Spleen (tissue), 7 donors: ENCODE results near the gene CAPN11.
"Not testable (repeated sequence)": the region's sequence is repeated elsewhere in the genome, so short reads cannot be mapped to it uniquely, and the experiment has no call there.

Experiments
- POLR2A ChIP-seq, 3 donors: fragments of 450-650 bp; IDR thresholded peaks; one replicate each; pipeline ENCODE4 v1.5.1; 2017; ENCODE audit warnings: antibody characterized with exemption in 3 of 3, mild to moderate bottlenecking in 1 of 3
- TF ChIP-seq, protein P1 (sequence below), 11 experiments: fragments of 200-600 bp in 7 of 11; fragments of 450-650 bp in 4 of 11; sonication (generic) in 4 of 11; IDR thresholded peaks in 8 of 11; conservative IDR thresholded peaks in 3 of 11; 1 replicate in 7 of 11; 2 replicates in 4 of 11; pipeline versions ENCODE4 v1.4.0 to v1.8.0; 2016 to 2021; ENCODE audit warnings: antibody characterized with exemption in 11 of 11, inconsistent platforms in 4 of 11, mild to moderate bottlenecking in 1 of 11
- donor health status: DM: no; HTN: no; CAD: no; lungs with moderate emphysema.
- donor health status: DM: no; HTN: no; CAD: no.
- donor health status: DM: no; HTN: no; CAD: no.

DNA sequence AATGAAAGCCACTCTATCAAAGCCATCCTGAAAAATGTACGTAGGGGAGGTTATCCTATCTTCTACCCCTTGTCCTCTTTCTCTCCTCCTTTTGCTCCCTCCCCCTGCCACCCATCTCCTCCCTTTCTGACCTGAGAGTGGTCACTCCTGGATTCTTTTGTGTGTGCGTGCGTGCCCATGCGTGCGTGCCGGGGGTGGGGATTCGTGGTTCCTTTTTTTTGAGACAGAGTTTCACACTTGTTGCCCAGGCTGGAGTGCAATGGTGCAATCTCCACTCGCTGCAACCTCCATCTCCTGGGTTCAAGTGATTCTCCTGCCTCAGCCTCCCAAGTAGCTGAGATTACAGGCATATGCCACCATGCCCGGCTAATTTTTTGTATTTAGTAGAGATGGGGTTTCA, 72.8 kb downstream of the CAPN11 start:
- TF ChIP-seq, protein P1, sequence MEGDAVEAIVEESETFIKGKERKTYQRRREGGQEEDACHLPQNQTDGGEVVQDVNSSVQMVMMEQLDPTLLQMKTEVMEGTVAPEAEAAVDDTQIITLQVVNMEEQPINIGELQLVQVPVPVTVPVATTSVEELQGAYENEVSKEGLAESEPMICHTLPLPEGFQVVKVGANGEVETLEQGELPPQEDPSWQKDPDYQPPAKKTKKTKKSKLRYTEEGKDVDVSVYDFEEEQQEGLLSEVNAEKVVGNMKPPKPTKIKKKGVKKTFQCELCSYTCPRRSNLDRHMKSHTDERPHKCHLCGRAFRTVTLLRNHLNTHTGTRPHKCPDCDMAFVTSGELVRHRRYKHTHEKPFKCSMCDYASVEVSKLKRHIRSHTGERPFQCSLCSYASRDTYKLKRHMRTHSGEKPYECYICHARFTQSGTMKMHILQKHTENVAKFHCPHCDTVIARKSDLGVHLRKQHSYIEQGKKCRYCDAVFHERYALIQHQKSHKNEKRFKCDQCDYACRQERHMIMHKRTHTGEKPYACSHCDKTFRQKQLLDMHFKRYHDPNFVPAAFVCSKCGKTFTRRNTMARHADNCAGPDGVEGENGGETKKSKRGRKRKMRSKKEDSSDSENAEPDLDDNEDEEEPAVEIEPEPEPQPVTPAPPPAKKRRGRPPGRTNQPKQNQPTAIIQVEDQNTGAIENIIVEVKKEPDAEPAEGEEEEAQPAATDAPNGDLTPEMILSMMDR (IDR thresholded peaks at IDR 0.05 in 8 of 11, conservative IDR thresholded peaks at IDR 0.05 in 3 of 11) = not testable (repeated sequence)
- TF ChIP-seq POLR2A (IDR thresholded peaks at IDR 0.05) = not testable (repeated sequence)
